Embryonic facial prominence (tissue), 1 donor: ENCODE measurements around the gene UPF1.

Source experiments
- DNase-seq: peaks from one replicate; pipeline ENCODE4 v3.0.0-alpha.2; 2016; ENCODE audit errors: extremely low spot score

Gene UPF1

DNA sequence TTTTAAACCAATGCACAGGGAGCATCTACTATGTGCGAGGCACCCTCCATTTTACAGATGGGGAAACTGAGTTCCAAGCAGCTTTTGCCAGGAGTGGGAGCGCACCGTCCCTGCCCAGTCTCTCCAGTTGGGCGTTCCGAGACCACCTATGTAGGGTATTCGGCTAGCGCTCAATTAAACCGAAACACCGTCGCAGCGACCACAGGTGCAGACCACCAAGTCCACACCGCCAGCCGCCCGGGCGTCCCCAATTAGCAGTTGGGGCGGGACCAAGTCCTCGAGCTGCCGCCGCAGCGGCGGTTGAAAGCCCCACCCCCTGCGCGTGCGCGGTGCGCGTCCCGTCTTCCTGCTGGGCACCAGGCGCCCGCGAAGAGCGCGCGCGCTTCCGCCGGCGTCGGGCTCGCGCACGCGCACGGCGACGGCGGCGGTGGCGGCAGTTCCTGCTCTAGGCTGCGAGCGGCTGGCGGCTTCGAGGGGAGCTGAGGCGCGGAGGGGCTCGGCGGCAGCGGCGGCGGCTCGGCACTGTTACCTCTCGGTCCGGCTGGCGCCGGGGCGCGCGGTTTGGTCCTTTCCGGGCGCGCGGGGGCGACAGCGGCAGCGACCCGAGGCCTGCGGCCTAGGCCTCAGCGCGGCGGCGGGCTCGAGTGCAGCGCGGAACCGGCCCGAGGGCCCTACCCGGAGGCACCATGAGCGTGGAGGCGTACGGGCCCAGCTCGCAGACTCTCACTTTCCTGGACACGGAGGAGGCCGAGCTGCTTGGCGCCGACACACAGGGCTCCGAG is at the start of gene UPF1:
Gene UPF1, plus strand, starts transcription at position 436 of the 782 bp plus-strand sequence. Its CDS starts 251 bp downstream, at position 687.
- DNase-seq, result peak; percentile 85

DNA sequence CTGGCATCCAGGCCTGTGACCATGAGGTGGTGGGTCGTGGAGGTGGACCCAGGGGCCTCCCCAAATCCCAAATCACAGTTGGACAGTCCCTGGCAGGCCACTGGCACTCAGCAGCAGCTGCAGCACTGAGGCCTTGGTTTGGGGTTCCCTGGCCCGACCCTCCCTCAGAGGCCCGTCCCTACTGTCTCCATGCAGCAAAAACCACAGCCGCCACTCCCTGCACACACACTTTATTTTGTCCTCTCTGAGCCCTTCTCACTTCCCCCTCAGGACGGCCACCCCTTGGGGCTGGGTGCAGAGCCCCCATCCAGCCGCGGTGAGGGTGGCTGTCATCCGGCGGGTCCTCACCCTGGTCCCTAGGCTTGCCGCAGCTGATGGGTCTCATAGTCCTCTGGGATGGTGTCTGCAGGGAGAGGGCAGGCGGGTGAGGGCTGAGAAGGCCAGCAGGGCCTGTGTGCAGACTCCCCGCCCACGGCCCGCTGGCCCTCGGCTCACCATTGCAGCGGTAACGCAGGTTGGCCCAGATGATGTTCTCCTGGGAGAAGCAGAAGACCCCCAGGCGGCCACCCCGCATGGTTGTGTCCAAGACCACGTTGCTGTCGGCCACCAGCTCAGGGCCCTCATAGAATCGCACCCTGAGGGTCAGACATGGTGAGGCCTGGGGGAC is 49.1 kb upstream of the UPF1 start:
- DNase-seq, result no peak

DNA sequence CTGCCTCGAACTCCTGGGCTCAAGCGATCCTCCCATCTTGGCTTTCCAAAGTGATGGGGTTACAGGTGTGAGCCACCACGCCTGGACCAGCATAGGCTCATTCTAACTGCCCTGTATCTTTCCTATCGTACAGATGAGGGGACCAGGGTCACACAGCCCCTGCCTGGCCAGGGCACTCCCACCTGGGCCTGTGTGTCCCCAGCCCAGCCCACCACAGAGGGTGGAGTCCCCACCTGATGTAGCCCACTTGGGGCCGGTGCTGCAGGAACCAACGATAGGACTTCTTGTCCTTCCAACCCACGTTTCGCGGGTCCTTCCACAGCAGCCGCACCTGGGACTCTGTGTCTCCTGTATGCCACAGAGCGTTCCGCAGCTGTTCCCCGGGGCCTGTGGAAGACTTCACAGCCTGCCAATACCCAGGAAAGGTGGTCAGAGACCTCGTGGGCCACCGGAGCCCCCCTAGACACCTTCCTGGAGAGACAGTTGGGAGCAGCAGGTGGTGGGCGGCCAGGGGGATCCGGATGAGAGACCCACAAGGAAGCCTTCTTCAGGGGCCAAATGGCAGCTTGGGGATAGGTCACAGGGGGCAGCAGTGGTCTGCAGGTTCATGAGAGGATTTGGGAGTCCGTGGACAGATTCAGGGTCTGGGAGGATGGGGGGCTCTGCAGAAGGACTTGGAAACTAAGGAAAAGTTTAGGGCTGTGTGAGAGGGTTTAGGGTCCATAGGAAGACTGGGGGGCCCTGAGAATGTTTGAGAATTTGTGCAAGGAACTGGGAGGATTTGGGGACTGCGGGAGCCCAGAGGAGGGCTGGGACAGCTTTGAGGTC is 47.6 kb upstream of the UPF1 start:
- DNase-seq, result no peak

DNA sequence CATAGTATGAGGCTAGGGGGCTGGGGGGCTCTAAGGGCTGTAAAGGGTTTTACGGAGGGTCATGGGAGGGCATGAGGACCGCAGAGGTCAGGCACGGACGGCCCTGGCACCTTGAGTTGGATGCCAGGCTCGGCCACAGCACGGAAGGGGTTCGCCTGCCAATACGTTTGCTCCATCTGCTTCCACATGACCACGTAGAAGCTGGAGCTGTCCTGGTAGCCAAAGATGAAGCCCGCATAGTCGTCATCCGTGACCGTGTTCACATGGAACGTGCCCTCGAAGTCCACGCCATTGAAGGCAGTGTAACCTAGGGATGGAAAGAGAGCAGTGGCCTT is 47.0 kb upstream of the UPF1 start:
- DNase-seq, result no peak

DNA sequence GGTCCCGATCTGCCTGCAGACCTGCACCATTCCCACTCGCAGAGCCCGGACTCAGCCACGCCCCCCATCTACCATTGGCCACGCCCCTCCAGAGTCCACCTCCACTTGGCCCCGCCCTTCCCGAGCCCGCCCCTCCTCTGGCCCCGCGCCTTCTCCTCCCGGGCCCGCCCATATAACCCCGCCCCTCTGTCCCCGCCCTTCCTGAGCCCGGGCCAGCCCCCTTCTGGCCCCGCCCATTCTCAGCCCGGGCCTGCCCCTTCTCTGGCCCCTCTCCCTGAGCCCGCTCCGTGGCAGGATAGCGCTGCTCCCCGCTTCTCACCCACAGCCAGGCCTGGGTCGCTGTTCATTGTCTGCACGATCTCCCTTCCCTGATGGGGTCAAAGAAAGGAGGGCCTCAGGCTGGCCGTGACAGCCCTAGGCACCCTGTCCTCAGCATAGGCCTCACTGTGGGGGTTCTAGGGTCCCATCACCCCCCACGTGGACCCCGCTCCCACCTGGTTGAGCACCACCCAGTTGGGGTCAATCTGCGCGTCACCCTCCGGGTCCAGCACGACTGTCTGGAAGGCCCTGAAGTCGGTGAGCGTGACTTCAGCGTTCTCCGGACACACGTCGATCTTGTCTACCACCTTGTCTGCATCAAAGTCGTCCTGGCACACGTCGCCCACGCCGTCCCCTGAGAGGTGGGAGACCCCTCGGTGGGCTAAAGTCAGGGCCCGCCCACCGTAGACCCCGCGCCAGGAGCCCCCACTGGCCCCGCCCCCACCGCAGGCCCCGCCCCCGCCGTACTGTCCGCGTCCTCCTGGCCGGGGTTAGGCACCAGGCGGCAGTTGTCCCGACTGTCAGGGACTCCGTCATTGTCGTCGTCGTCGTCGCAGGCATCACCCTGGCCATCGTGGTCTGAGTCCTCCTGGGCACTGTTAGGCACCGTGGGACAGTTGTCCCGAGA is 46.3 kb upstream of the UPF1 start:
- peak; percentile 28 for DNase-seq

DNA sequence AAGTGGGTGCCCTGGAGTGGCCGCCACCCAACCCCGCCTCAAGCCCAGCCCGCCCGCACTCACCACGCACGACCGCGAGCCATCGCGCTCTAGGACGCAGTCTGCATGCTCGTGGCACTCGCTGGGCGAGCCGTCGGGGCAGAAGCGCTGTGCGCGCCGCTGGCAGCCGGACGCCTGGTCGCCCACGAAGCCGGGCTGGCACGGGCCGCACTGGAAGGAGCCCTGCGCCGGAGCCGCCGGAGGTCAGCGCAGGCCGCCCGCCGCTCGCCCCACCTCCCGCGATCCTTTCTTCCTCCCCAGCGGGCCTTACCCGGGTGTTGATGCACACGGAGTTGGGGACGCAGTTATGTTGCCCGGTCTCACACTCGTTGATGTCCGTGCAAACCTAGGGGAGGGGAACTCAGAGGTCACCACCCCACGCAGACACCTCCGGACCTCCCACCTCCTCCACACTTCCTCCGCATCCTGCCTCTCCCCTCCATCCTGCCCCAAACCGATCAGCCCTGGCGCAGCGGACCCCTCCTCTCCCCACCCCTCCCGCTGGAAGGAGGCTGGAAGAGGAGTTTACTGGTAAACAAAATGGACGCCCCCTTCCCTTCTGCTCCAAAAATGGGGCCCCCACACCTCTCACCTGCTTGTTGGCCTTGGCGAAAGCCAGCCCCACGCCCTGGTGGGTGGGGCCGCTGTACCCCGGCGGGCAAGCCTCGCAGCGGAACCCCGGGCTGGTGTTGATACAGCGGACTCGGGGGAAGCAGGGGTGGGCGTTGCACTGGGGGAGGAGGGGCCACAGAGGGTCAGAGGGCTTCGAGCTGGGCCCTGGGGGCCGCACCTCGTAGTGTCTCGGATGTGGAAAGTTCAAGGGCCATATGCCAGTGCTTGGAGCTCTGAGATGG is 43.0 kb upstream of the UPF1 start:
- DNase-seq, result no peak

- DNase-seq, result no peak
Observed at GRCh38 chr19:18789422-18789869, 42.3 kb upstream of the UPF1 start.

DNA sequence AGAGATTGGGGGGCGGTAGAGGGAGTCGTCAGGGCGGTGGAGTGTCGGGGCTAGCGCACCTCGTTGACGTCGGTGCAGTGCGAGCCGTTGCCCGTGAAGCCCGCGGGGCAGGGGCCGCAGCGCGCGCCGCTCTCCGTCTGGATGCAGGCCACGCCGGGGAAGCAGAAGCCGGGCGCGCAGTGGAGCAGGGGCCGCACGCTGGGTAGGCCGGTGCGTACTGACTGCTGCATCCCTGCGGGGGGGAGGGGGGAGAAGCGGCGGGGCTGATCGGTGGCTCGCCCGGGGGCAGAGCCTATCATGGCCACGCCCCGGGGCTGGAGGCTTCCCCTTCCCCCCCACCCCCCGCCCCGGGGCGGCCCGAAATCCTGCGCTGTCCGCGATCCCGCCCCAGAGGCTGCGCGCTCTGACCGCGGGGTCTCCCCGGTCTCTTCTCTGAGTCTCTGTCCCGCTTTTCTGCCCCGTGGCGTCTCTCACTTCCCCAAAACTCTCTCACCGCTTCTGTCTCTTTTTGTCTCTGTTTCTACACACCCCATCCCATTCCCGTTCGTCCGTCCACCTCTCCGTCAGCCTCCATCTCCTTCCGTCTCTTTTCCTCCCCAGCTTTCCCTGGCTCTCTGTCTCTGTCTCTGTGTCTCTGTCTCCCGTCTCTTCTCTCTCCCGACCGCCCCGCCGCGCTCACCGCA is 41.7 kb upstream of the UPF1 start:
- no peak for DNase-seq

GRCh38 chr19:18790566-18791314 is 41.0 kb upstream of the UPF1 start, which contains the start of gene COMP:
COMP (minus strand) TSS chr19:18791305; CDS start chr19:18791269, 36 bp downstream.
- DNase-seq, result no peak

GRCh38 chr19:18791315-18791678 is 40.5 kb upstream of the UPF1 start:
- DNase-seq, result no peak

GRCh38 chr19:18792661-18793060 is 39.1 kb upstream of the UPF1 start:
- no peak for DNase-seq

GRCh38 chr19:18793144-18794028 is 38.4 kb upstream of the UPF1 start:
- no peak for DNase-seq

DNA sequence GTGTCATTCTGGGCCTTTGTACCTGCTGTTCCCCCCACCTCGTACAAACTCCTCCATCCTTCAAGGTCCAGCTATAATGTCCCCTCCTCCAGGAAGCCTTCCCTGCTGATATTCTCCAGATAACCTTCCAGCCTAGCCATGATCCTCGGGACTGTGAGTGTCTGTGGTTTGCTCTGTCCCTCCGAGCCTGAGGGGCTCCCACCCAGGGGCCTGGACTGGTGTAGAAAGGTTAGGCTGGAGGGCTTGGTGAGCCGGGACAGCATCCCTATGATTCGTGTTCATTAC is 37.8 kb upstream of the UPF1 start:
- no peak for DNase-seq

DNA sequence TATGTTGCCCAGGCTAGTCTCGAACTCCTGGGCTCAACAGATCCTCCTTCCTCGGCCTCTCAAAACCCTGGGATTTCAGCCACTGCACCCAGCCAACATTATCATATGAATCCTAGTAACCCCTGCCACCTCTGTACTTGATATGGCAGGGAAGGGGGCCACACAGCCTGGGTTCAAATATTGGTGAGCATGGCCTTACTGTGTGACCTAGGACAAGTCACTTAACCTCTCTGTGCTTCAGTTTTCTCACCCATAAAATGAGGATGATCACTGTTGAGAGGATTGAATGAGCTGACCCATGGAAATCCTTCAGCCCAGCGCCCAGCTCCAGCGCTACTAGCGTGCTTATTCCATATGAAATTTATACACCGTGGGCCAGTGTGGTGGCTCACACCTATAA is 37.1 kb upstream of the UPF1 start:
- DNase-seq, result no peak

GRCh38 chr19:18795540-18795939 is 36.2 kb upstream of the UPF1 start:
- DNase-seq, result no peak

DNA sequence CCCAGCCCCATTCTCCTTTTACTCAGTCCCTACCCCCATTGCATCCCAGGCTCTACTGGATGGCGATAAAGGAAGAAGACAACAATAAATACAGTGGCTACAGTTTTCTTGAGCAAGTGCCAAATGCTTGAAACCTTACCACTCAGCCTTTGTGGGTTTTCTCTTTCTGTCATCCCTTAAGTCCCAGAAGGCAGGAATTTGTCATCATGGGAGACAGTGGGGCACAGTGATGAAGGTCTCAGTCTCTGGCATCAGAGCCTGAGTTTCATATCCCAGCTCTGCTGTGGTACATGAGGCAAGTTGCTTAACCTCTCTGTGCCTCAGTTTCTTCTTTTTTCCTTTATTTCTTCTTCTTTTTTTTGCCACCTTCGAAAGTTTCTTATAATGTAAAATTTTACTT is 35.5 kb upstream of the UPF1 start:
- no peak for DNase-seq

DNA sequence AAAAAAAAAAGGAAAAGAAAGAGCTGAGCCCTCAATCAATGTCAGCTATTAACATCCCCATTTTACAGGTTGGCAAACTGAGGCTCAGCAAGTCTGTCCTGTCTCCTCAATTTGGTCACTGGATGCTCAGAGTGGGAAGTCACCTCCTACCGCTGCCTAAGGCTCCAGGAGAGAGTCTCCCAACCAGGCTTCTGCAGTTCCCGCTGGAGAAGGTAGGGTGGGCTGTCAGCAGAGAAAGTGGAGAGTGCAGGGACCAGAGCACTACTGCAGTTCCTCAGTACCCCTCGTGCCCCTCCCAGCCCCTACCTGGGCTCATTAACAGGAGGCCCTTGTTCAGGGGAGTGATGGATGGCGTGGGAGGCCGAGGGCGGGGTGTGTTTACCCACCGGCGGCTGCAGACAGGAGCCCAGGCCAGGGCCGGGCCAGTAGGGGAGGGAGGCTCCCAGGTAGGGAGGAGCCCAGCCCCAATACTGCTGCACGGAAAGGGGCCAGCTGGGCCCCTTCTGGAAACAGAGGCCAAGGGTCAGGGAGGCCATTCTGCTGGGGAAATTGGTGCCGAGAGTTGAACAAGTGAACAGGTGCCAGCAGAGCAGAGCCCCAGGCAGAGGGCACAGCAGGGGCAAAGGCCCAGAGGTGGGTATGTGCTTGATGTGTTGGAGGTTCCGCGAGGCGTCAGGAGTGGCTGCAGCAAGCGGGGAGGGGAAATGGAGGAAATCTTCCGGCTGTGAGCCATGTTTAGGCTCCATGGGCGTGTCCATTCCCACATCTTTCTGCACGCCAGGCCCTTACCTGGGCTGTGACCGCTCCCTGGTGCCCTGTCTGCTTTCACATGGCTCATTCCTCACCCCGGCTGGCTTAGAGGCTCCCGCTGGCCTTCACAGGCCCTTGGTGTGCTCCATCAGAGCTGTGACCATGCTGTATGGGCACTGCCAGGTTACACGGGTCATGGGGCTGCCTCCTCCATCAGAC is 33.1 kb upstream of the UPF1 start:
- no peak for DNase-seq
